GM18507 (cell line): ENCODE results near the gene CPSF3.

Experiments used
- DNase-seq: peaks from one replicate; pipeline ENCODE4 v3.0.0; 2011; ENCODE audit warnings: low read depth; ENCODE audit not compliant: insufficient read length; ENCODE audit errors: extremely low spot score
- FAIRE-seq: peaks from 2 replicates; lab custom pipeline; 2011; peaks lifted over from hg19 to GRCh38; lab: Jason Lieb, UNC

CPSF3 gene

DNA sequence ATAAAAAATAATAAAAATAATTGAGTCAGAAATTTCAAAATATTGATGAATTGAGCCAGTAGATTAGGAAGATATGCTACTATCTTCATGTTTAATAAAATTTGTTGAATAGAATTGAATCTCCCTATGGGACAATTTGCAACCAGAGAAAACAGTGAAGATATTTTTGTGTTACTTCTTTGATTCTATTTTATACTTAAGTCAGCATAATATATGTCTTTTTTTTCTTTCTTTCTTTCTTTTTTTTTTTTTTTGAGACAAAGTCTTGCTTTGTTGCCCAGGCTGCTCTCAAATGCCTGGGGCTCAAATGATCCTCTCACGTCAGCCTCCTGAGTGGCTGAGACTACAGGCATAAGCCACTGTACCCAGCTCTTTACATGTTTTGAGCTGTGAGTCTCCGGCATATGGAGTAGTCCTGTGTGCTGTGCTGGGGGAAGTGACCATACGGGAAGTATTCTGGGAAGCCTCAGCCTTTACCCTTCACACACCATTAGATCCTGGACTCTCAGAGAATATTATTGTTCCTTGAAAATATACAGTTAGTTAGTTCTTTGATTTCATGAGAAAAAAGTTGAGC, 37.1 kb downstream of the CPSF3 start:
- no peak for FAIRE-seq
- no peak for DNase-seq

DNA sequence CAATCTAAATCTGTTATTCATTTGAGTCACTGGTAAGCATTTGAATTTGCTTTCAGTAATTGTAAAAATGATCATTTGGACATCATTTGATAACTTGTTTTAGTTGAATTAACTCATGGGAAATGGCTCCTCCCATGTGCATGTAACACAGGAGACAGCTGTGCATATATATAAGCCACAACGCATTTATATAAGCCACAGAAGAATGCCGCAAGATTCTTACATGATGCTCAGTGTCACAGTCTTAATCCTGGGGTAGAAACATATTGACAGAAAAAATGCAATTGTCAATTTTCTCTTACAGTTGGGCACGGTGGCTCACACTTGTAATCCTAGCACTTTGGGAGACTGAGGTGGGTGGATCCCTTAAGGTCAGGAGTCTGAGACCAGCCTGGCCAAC, 37.6 kb downstream of the CPSF3 start:
- no peak for FAIRE-seq
- DNase-seq, result no peak

DNA sequence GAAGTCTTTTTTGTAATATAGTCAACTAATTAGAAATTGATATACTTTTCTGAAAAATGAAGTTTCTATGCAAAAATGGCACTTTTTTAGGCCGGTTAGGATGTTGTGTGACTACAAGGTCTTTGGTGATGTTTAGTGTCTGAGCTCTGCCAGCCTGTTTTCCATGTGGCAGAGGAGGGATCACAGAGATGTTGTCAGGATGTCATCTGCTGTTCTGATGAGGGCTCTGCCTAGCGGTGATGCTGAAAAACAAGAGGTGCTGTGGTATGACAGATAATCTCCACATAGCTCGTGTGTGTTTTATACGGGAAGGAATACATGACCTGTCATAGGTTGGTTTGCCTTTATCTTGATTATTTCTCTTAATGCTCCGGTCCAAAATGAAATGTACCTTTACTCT, 38.9 kb downstream of the CPSF3 start:
- FAIRE-seq (no peak), DNase-seq (no peak)

DNA sequence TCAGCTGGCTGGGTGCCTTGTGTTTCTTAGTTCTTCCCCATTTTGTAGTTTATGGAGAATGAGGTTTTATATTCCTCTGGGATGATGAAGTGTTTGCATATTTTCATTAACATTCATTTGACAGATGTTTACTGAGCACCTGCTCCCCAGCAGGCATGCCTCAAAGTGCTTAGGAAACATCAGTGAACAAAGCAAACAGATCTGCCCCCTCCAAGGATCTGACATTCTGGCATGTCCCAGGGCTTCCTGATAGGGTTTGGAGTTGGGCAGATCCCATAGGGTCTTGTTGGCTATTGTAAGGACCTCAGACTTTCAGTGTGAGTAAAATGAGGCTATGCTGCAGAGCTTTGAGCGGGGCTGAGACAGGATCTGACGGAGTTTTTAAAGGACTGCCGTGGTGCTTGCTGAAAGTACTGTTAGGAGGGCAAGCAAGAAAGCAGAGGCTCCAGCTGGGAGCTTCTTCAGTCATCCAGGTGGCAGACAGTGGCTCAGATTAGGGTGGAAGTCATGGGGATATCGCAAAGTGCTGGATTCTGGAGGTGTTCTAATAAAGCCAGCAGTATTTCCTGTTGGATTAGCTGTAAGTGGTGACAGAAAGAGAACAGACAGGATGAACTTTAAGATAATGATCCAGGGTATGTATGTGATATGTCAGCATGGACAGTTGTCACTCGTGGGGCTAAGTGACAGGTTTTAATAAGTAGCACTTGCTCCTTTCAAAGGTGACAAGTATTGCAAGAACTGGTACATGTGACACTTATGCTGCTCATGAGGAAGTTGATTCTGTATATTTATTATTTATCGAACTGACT, 39.6 kb downstream of the CPSF3 start:
- FAIRE-seq, result no peak
- DNase-seq, result no peak

DNA sequence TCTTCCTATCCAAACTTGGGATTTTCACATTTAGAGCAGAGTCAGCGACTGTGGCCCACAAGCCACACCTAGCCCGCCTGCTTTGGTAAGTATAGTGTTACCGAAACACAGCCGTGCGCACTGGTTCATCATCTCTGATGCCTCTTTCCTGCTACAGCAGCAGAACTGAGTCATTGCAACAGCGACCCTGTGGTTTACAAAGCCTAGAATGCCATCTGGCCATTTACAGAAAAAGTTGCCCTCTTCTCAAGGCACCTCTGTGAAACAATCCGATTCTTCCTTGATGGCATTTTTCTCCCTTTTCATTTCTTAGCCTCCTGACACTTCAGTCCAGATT, 40.2 kb downstream of the CPSF3 start:
- no peak for FAIRE-seq

GRCh38 chr2:9465170-9465569, 41.7 kb downstream of the CPSF3 start:
- FAIRE-seq (no peak), DNase-seq (no peak)

More for the DNA sequence above, 40.2 kb downstream of the CPSF3 start:
- no peak for DNase-seq

DNA sequence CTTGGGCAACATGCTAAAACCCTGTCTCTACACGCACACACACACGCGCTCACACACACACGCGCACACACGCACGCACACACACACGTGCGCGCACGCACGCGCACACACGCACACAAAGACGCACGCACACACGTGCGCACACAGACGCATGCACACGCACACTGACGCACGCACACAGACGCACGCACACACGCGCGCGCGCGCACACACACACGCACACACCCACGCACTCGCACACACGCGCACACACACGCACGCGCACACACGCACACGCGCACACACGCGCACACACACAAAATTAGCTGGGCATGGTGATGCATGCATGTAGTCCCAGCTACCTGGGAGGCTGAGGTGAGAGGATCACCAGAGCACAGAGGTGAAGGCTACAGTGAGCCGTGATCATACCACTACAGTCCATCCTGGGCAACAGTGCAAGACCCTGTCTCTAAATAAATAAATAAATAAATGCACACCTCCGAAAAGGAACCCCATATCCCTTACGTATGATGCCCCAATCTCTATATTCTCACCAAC, 42.8 kb downstream of the CPSF3 start:
- FAIRE-seq (no peak), DNase-seq (no peak)

- no peak for FAIRE-seq
- no peak for DNase-seq
Measured at GRCh38 chr2:9467687-9468086, 44.2 kb downstream of the CPSF3 start.

GRCh38 chr2:9471206-9471605, 47.8 kb downstream of the CPSF3 start:
- FAIRE-seq, result no peak
- no peak for DNase-seq

DNA sequence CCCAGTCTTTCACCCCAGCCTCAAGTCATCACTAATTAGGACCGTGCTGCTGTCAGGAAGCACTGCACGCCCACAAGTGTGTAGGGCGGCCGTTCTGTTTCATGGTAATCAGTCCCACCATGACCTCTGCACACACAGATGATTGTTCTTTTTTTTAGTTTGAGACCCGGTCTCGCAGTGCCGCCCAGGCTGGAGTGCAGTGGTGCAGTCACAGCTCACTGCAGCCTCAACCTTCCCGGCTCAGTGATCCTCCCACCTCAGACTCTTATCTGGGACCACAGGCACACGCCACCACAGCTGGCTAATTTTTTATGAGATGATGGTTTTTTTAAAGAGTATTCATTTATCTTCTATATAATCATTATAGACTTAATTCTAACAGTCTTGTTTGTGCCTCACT, 49.1 kb downstream of the CPSF3 start:
- FAIRE-seq (no peak), DNase-seq (no peak)

GRCh38 chr2:9473308-9473984, 50.0 kb downstream of the CPSF3 start:
- FAIRE-seq (no peak), DNase-seq (no peak)

GRCh38 chr2:9473985-9474360, 50.5 kb downstream of the CPSF3 start:
- FAIRE-seq (no peak), DNase-seq (peak; percentile 23)

DNA sequence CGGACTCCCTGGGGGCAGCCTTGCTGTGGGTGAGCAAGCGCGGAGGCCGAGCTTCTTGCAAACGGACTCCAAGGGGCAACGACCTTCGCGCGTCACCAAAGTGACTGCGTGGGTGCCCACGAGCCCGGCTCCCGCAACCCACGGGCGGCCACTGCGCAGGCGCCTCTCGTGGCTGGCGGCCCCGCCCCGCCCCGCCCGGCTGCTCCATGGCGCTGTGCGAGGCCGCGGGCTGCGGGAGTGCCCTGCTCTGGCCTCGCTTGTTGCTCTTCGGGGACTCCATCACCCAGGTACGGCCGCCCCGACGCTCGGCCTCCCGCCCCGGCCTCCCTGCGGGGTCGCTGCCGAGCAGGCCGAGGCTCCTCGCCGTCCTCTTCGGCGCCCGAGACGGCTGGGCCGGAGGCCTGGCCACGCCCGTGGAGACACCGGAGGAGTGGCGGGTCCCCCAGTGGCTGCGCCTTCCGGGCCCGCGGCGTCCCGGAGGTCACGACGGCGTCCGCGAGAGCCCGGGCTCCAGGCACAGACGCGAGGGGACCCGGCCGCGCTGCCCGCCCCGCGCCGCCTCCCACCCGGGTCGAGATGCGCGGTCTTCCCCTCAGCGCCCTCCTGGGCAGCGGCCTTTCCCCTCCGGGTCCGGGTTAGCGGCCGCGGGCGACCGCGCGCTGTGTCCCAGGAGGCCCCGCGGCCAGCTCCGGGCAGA, 51.1 kb downstream of the CPSF3 start, which contains the start of gene IAH1:
Gene IAH1 (plus strand): TSS at position 191 of the 697 bp plus-strand sequence. CDS start 16 bp downstream, at position 207.
- FAIRE-seq, result peak; percentile 35
- peak; percentile 80 for DNase-seq

DNA sequence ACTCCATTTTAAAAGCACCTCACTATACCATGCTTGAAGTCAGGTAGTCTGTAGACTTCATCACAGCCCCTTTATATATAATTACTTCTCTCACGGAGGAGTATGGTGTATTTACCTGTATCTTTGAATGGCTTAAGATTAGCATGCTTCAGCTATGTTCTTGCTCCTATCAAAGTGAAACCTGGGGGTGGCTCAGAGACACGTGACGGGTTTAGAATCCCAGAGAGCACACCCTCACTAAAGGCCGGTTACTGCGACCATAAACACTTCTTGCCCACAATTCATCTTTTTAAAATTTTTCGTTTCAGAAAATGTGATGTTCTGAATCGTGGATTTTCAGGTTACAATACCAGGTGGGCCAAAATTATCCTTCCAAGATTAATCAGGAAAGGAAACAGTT, 54.5 kb downstream of the CPSF3 start:
- DNase-seq (no peak), FAIRE-seq (no peak)

DNA sequence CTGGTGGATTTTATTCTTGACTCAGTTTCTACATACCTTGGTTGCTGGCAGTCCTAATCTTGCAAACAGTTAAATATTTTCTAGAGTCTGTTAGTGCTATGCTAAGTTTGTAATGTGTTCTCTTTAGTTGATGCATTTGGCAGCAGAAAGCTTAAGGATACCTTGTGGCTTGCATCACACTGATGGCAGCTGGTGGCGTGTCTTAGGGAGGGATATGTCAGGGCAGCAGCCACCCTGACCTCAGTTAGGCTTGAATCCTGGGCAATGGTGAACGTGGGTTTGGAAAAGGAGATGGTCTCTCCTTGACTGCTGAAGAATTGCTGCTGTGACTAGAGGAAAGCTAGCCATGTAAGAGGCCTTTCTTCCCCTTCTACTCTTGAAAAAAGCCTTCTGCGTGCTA, 55.1 kb downstream of the CPSF3 start:
- no peak for DNase-seq
- FAIRE-seq, result no peak

DNA sequence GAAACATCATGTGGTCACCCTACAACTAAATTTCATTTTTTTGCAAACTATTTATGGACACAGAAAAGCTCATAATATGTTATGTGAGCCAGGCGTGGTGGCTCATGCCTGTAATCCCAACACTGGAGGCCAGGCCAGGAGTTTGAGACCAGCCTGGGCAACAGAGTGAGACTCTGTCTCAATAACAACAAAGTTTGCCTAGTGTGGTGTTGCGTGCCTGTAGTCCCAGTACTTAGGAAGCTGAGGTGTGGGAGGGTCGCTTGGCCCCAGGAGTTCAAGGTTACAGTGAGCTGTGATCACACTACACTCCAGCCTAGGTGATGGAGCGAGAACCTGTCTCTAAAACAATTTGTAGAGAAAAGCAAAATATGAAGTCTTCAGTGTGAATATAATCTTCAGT, 56.7 kb downstream of the CPSF3 start:
- FAIRE-seq, result no peak

GRCh38 chr2:9483107-9483506, 59.7 kb downstream of the CPSF3 start:
- FAIRE-seq (no peak), DNase-seq (no peak)

More for the DNA sequence above, 56.7 kb downstream of the CPSF3 start:
- DNase-seq, result no peak

- DNase-seq, result no peak
- no peak for FAIRE-seq
Measured at GRCh38 chr2:9484533-9484932, 61.1 kb downstream of the CPSF3 start.

- DNase-seq (no peak), FAIRE-seq (no peak)
Measured at GRCh38 chr2:9488583-9489547, 65.4 kb downstream of the CPSF3 start.
